Coronary artery (tissue), 2 donors: Measurements from ENCODE around the gene GPHN.
"Not testable (repeated sequence)": the region's sequence is repeated elsewhere in the genome, so short reads cannot be mapped to it uniquely, and the experiment has no call there.

Source experiments
- DNase-seq: peaks from one replicate; pipeline ENCODE4 v3.0.0-alpha.2; 2017; ENCODE audit warnings: low spot score
- H3K27ac ChIP-seq, 2 donors: fragments of 200-600 bp; sonication (generic); one replicate each; pipeline ENCODE4 v1.5.1; 2016 to 2019
- H3K4me3 ChIP-seq: fragments of 200-600 bp; sonication (generic); 2 replicates; pipeline ENCODE4 v1.5.1; 2016; ENCODE audit warnings: mild to moderate bottlenecking, moderate library complexity
- CTCF ChIP-seq: fragments of 200-600 bp; sonication (generic); IDR thresholded peaks from one replicate; pipeline ENCODE4 v1.5.1; 2019; ENCODE audit warnings: antibody characterized with exemption

Gene GPHN

GRCh38 chr14:66501592-66501991 lies 6.4 kb upstream of the GPHN start:
- DNase-seq: no peak
- no peak overlapping the region for H3K27ac ChIP-seq
- no peak for TF ChIP-seq CTCF
- H3K4me3 ChIP-seq: no peak overlapping the region

- DNase-seq, H3K4me3 ChIP-seq, H3K27ac ChIP-seq: not testable (repeated sequence)
Observed at GRCh38 chr14:66502836-66503235, 5.1 kb upstream of the GPHN start.

GRCh38 chr14:66503532-66503931 lies 4.4 kb upstream of the GPHN start:
- no peak overlapping the region for H3K27ac ChIP-seq
- no peak for DNase-seq
- no peak overlapping the region for H3K4me3 ChIP-seq
- TF ChIP-seq CTCF: no peak

DNA sequence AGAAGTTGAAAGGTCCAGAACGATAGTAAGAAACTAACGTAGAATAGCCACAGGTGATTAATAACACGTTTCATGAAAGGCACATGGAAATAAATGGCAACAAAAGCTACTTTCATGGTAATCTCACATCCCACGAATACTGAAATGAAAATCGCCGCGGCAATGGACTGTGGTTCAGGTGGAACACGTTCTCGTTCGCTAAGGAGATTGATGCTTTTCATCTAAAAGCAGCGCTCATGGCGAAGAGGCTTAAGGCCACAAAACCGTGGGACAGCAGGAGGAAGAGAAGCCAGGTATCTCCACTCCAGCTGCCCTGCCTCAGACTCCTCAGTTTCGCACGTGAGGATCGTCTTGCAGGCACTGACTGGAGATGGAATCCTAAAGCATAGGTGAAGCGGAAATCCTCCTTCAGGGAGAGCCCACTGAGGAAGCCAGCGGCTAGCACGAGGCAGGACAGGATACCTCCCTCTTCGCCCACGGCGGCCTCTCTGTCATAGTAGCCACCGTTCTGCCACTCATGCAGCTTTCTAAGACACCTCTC lies 696 bp upstream of the GPHN start:
- no peak for TF ChIP-seq CTCF
- peak overlapping the region; percentile 74 for H3K4me3 ChIP-seq
- DNase-seq: no peak
- peak overlapping the region; percentile 89 to 91 for H3K27ac ChIP-seq

DNA sequence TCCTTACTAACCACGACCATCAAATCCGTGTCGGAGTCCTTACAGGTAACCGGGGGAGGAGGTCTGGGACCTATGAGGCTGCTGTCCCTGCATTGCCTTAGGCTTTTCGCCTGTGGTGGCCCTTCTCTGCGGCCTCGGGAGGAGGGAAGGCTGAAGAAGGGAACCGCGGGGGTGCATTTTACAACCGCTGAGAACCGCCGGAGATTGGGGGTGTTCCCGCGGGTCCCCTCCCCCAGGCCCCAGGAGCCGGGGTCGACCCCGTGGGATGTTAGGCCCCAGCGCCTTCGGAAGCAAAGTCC lies 549 bp downstream of the GPHN start:
- H3K27ac ChIP-seq: peak overlapping the region; percentile 89 to 91

DNA sequence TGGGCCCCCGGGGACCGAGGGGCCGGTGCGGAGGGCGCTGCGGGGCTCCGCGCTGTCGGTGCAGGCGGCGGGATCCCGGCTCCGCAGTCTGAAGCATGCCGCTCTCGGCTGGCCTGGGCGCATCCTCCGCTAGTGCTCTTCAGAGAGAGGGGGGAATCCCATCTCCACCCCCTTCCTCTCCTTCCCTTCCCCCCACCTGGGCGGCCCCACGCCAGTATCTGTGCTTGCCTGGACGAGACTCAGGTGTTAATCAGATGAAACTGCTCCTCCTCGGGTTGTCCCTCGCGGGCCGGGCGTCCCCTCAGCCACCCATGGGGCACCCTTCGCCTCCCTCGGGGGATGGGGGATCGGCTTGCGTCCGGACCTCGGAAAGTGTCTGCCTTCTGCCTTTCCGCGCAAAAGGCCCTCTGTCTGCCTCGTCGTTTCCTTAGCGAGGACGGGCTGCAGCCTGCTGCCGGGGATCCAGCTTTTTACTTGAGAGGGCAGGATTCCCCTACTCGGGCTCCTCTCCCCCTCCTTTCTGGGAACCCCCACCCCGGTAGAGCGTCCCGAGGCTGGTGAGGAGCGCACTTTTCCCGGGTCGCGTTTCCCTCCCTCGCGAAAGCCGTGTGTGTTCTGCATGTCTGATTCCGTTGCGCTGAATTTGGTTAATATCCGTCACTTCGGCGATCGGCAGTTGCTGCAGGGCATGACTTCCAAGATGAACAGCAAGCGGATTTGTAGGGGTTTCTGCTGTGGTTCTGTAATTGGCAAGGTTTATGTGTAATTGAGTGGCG lies 1.1 kb downstream of the GPHN start:
- peak overlapping the region; percentile 74 for H3K4me3 ChIP-seq
- peak; percentile 79 for DNase-seq
- TF ChIP-seq CTCF: no peak
- H3K27ac ChIP-seq: peak overlapping the region; percentile 89 to 91

More for the DNA sequence above, 549 bp downstream of the GPHN start:
- no peak for DNase-seq
- TF ChIP-seq CTCF: no peak
- peak overlapping the region; percentile 74 for H3K4me3 ChIP-seq

DNA sequence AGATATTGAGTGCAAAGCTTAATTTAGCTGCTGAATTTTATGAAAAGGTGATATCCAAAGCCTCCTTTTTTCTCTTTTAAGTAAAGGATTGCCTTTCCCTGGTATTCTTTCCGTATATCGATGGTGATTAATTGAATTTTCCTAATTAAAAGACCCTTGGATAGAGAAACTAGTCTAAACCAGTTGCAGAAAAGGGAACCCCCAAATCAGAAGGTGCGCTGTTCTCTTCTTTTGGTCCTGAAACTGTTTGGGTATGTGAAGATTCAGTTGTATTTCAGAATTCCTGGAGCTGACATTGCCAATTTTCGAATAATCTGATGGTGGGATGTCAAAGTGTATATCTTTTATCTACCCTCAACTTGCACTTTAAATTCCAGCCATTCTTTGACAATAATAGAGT lies 1.9 kb downstream of the GPHN start:
- TF ChIP-seq CTCF: no peak
- H3K4me3 ChIP-seq: peak overlapping the region; percentile 74
- no peak overlapping the region for H3K27ac ChIP-seq
- no peak for DNase-seq
